ENCODE measurements around the gene RAP1A. TPM values are rescaled to one million over a fixed set of nuclear protein-coding genes. Genes with fewer than 3 reads are reported as not detected.

The RAP1A gene
- polyA plus RNA-seq, 3 donors: 41.2 to 79.1 (median 75.3) TPM

DNA sequence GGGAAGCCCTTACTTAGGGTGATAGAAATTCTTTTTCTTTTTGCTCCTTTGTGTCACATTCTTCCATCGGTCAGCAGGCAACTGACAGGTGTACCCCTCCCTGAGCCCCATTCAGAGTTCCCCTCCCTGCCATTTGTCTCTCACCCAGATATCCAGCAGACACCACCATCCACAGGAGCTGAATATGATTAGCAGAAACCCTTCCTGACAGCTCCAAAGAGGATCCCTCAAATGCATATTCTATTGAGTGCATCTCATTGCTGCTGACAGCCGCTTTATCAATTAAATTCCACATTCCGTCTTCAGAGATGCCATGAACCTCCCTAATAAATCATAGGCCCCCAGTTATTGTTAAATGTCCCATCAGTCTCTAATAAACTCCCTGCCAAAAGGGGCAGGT, 130.0 kb downstream of the RAP1A start:
- Mint-ChIP-seq H3K4me3 (no peak overlapping the region), H3K27me3 (ENCODE audit: low read depth in 3 of 3) (peaks cover 0 to 6% (median 2%) of the 10 kb centered on the region in 3 donors), H3K36me3 (peaks cover 0 to 3% of the 10 kb centered on the region in 2 donors), H3K27ac (peak overlapping the region in 1 of 7 donors; percentile 34), H3K4me1 (peaks cover 17% of the 10 kb centered on the region), H3K9me3 (peaks cover 0 to 2% (median 0%) of the 10 kb centered on the region in 7 donors)
- H3K79me2 ChIP-seq (ENCODE audit: insufficient read depth, low read length): no peaks in the 10 kb centered on the region
- peaks cover 11 to 12% of the 10 kb centered on the region in 2 donors for H3K4me1 ChIP-seq (ENCODE audit: control insufficient read depth in 1 of 2, insufficient read depth in 2 of 2, low read length in 2 of 2)
- TF ChIP-seq, protein P1, sequence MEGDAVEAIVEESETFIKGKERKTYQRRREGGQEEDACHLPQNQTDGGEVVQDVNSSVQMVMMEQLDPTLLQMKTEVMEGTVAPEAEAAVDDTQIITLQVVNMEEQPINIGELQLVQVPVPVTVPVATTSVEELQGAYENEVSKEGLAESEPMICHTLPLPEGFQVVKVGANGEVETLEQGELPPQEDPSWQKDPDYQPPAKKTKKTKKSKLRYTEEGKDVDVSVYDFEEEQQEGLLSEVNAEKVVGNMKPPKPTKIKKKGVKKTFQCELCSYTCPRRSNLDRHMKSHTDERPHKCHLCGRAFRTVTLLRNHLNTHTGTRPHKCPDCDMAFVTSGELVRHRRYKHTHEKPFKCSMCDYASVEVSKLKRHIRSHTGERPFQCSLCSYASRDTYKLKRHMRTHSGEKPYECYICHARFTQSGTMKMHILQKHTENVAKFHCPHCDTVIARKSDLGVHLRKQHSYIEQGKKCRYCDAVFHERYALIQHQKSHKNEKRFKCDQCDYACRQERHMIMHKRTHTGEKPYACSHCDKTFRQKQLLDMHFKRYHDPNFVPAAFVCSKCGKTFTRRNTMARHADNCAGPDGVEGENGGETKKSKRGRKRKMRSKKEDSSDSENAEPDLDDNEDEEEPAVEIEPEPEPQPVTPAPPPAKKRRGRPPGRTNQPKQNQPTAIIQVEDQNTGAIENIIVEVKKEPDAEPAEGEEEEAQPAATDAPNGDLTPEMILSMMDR (IDR thresholded peaks at IDR 0.05): no peak
- 95% methylated on average over 3 of the region's 3 CpGs for WGBS (ENCODE audit: insufficient coverage)
- H3K4me2 ChIP-seq (replicated peaks; ENCODE audit: extremely low read depth, low read length, poor library complexity, severe bottlenecking): no peak overlapping the region
- no peaks in the 10 kb centered on the region for H3K27me3 ChIP-seq (ENCODE audit: control insufficient read depth in 2 of 2, insufficient read depth in 2 of 2, low read length in 2 of 2)
- no peak overlapping the region for H3K9ac ChIP-seq (ENCODE audit: insufficient read depth, low read length, poor library complexity, severe bottlenecking)
- H3K36me3 ChIP-seq (replicated peaks in 1 of 2; ENCODE audit: control insufficient read depth in 1 of 2, insufficient read depth in 2 of 2, low read length in 2 of 2): no peaks in the 10 kb centered on the region
- intact Hi-C loops (cut with micrococcal nuclease): loop anchor here (5.0 to 10.0 kb wide), 2 partner anchors 32 to 265 kb away; no protein-coding TSS in a partner anchor
- H3K27ac ChIP-seq (ENCODE audit: low read depth in 1 of 2, low read length in 2 of 2): no peak overlapping the region
- no peak for DNase-seq
- H4K20me1 ChIP-seq (ENCODE audit: insufficient read depth, low read length): no peaks in the 10 kb centered on the region
- no peak overlapping the region for H3K4me3 ChIP-seq (replicated peaks in 1 of 3; ENCODE audit: low read depth in 2 of 3, low read length in 3 of 3)
- H3K9me3 ChIP-seq (replicated peaks in 1 of 2; ENCODE audit: control insufficient read depth in 1 of 2, insufficient read depth in 1 of 2, low read length in 2 of 2): no peaks in the 10 kb centered on the region
- no peak overlapping the region for H2AFZ ChIP-seq (ENCODE audit: insufficient read depth, low read depth, low read length, poor library complexity, severe bottlenecking)

DNA sequence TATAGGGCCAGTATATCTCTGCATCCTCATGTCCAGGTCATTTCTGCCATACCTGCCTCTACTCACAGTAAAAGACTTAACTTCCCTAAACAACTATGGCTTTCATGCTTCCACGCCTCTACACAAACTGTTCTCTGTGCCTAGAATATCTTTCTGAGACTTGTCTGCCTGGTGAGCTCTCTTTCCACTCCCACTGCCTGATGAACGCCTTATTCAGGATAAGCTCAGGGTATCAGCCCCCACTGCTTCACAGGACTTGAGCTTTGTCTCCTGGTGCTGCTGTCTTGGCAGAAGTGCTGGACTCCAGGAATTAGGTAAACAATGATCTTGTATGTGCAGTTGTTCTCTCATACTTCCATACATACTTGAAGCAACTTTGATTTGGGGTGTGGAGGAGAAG, 131.3 kb downstream of the RAP1A start:
- H3K4me1 Mint-ChIP-seq: peaks cover 23% of the 10 kb centered on the region
- Histone ChIP-seq H3K9ac (ENCODE audit: insufficient read depth, low read length, poor library complexity, severe bottlenecking) (no peak overlapping the region), H3K4me2 (replicated peaks; ENCODE audit: extremely low read depth, low read length, poor library complexity, severe bottlenecking) (no peak overlapping the region), H3K4me1 (ENCODE audit: control insufficient read depth in 1 of 2, insufficient read depth in 2 of 2, low read length in 2 of 2) (peaks cover 16 to 18% of the 10 kb centered on the region in 2 donors), H4K20me1 (ENCODE audit: insufficient read depth, low read length) (no peaks in the 10 kb centered on the region), H3K79me2 (ENCODE audit: insufficient read depth, low read length) (no peaks in the 10 kb centered on the region), H3K27ac (ENCODE audit: low read depth in 1 of 2, low read length in 2 of 2) (no peak overlapping the region), H2AFZ (ENCODE audit: insufficient read depth, low read depth, low read length, poor library complexity, severe bottlenecking) (no peak overlapping the region), H3K27me3 (ENCODE audit: control insufficient read depth in 2 of 2, insufficient read depth in 2 of 2, low read length in 2 of 2) (no peaks in the 10 kb centered on the region), H3K9me3 (replicated peaks in 1 of 2; ENCODE audit: control insufficient read depth in 1 of 2, insufficient read depth in 1 of 2, low read length in 2 of 2) (no peaks in the 10 kb centered on the region), H3K36me3 (replicated peaks in 1 of 2; ENCODE audit: control insufficient read depth in 1 of 2, insufficient read depth in 2 of 2, low read length in 2 of 2) (no peaks in the 10 kb centered on the region), H3K4me3 (replicated peaks in 1 of 3; ENCODE audit: low read depth in 2 of 3, low read length in 3 of 3) (no peak overlapping the region)
- no peak overlapping the region for H3K4me3 Mint-ChIP-seq
- peaks cover 0 to 3% of the 10 kb centered on the region in 2 donors for H3K36me3 Mint-ChIP-seq
- no peak overlapping the region for H3K27ac Mint-ChIP-seq
- 67% methylated on average over 1 of the region's 2 CpGs for WGBS (ENCODE audit: insufficient coverage)
- intact Hi-C loops (cut with micrococcal nuclease): loop anchor here in 1 of 2 donors (5.0 kb wide), 1 partner anchor 34 kb away; no protein-coding TSS in a partner anchor
- TF ChIP-seq, protein P1 (IDR thresholded peaks at IDR 0.05): no peak
- DNase-seq: no peak
- H3K9me3 Mint-ChIP-seq: peaks cover 0 to 2% (median 0%) of the 10 kb centered on the region in 7 donors
- peaks cover 0 to 4% (median 2%) of the 10 kb centered on the region in 3 donors for H3K27me3 Mint-ChIP-seq (ENCODE audit: low read depth in 3 of 3)

Measured in CD14-positive monocyte (primary cell).